ENCODE results near the gene GSE1. TPM values are rescaled to one million over a fixed set of nuclear protein-coding genes. Genes with fewer than 3 reads are reported as not detected.

Gene GSE1
- total and polyA plus RNA-seq, 9 of the 15 experiments (the other 6 are each of a cell fraction or from before 2014, with no cell fraction given), result 12.2 to 244 (median 57.9) TPM

DNA sequence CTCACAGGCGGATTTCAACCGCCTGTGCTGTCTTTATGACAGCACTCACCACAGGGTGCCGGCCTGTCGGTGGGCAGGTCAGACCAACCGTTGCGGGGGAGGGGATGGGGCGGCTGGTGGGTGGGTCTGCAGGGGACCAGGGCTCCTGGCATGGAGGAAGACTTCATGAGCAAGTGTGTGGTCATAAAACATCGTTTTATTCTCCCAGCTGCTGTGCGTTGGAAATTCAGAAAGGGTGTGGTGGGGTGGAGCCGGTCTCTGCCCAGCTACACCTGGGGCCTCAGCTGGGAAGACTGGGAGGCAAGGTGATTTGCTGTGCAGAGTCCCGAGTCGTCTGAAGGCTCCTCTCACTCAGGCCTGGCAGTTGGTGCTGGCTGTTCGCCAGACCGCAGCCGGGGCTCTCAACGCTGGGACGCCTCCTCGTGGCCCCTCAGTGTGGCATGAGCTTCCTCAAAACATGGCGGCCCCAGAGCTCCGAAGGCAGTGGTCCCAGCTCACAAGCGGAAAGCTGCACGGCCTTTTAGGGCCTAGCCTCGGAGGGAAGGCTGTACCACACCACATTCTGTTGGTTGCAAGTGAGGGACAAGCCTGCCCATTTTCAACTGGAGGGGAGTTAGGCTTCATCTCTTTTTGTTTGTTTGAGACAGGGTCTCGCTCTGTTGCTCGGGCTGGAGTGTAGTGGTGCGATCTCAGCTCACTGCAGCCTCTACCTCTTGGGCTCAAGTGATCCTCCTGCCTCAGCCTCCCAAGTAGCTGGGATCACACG lies 45.8 kb upstream of the GSE1 start (continued):
- TF ChIP-seq, protein P1, sequence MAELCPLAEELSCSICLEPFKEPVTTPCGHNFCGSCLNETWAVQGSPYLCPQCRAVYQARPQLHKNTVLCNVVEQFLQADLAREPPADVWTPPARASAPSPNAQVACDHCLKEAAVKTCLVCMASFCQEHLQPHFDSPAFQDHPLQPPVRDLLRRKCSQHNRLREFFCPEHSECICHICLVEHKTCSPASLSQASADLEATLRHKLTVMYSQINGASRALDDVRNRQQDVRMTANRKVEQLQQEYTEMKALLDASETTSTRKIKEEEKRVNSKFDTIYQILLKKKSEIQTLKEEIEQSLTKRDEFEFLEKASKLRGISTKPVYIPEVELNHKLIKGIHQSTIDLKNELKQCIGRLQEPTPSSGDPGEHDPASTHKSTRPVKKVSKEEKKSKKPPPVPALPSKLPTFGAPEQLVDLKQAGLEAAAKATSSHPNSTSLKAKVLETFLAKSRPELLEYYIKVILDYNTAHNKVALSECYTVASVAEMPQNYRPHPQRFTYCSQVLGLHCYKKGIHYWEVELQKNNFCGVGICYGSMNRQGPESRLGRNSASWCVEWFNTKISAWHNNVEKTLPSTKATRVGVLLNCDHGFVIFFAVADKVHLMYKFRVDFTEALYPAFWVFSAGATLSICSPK (IDR thresholded peaks at IDR 0.05; ENCODE audit: borderline replicate concordance), result 0 out of 2 replicates have a peak, but pooled peaks have one; percentile 37
- TF ChIP-seq NUFIP1 (IDR thresholded peaks at IDR 0.05; ENCODE audit: partially characterized antibody), result no peak
- TF ChIP-seq, protein P2, sequence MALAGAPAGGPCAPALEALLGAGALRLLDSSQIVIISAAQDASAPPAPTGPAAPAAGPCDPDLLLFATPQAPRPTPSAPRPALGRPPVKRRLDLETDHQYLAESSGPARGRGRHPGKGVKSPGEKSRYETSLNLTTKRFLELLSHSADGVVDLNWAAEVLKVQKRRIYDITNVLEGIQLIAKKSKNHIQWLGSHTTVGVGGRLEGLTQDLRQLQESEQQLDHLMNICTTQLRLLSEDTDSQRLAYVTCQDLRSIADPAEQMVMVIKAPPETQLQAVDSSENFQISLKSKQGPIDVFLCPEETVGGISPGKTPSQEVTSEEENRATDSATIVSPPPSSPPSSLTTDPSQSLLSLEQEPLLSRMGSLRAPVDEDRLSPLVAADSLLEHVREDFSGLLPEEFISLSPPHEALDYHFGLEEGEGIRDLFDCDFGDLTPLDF (CRISPR knock-in tag; IDR thresholded peaks at IDR 0.05), result peak; percentile 63; the same call in 1 of the 2 replicates
- peak; percentile 99 for TF ChIP-seq CBFB (CRISPR knock-in tag; IDR thresholded peaks at IDR 0.05)
- TF ChIP-seq, protein P3, sequence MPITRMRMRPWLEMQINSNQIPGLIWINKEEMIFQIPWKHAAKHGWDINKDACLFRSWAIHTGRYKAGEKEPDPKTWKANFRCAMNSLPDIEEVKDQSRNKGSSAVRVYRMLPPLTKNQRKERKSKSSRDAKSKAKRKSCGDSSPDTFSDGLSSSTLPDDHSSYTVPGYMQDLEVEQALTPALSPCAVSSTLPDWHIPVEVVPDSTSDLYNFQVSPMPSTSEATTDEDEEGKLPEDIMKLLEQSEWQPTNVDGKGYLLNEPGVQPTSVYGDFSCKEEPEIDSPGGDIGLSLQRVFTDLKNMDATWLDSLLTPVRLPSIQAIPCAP (CRISPR knock-in tag; IDR thresholded peaks at IDR 0.05; ENCODE audit: borderline replicate concordance), result no peak
- TF ChIP-seq MEF2D (tag; conservative IDR thresholded peaks at IDR 0.05; ENCODE audit: low read depth), result 0 out of 2 replicates have a peak, but pooled peaks have one; percentile 25
- TF ChIP-seq, protein P4, sequence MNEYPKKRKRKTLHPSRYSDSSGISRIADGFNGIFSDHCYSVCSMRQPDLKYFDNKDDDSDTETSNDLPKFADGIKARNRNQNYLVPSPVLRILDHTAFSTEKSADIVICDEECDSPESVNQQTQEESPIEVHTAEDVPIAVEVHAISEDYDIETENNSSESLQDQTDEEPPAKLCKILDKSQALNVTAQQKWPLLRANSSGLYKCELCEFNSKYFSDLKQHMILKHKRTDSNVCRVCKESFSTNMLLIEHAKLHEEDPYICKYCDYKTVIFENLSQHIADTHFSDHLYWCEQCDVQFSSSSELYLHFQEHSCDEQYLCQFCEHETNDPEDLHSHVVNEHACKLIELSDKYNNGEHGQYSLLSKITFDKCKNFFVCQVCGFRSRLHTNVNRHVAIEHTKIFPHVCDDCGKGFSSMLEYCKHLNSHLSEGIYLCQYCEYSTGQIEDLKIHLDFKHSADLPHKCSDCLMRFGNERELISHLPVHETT (CRISPR knock-in tag; conservative IDR thresholded peaks at IDR 0.05 in 1 of 2, IDR thresholded peaks at IDR 0.05 in 1 of 2), result peak in 1 of 2 experiments; percentile 69; a peak in 1 of 4 replicates
- peak; percentile 45; the same call in 1 of the 2 replicates for TF ChIP-seq SMC3 (conservative IDR thresholded peaks at IDR 0.05; ENCODE audit: insufficient read depth, low read depth, low read length)
- no peak for TF ChIP-seq NR1H2 (CRISPR knock-in tag; IDR thresholded peaks at IDR 0.05)
- no peak for TF ChIP-seq POLR2AphosphoS2 (IDR thresholded peaks at IDR 0.05; ENCODE audit: low read length)
- peak; percentile 96 for TF ChIP-seq CXXC5 (CRISPR knock-in tag; IDR thresholded peaks at IDR 0.05)
- TF ChIP-seq, protein P5, sequence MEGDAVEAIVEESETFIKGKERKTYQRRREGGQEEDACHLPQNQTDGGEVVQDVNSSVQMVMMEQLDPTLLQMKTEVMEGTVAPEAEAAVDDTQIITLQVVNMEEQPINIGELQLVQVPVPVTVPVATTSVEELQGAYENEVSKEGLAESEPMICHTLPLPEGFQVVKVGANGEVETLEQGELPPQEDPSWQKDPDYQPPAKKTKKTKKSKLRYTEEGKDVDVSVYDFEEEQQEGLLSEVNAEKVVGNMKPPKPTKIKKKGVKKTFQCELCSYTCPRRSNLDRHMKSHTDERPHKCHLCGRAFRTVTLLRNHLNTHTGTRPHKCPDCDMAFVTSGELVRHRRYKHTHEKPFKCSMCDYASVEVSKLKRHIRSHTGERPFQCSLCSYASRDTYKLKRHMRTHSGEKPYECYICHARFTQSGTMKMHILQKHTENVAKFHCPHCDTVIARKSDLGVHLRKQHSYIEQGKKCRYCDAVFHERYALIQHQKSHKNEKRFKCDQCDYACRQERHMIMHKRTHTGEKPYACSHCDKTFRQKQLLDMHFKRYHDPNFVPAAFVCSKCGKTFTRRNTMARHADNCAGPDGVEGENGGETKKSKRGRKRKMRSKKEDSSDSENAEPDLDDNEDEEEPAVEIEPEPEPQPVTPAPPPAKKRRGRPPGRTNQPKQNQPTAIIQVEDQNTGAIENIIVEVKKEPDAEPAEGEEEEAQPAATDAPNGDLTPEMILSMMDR (IDR thresholded peaks at IDR 0.05 in 2 of 3, conservative IDR thresholded peaks at IDR 0.05 in 1 of 3; ENCODE audit: insufficient read depth in 2 of 3, low read depth in 1 of 3, low read length in 3 of 3), result peak; percentile 62 to 67 (median 64)
- TF ChIP-seq RAD21 (CRISPR knock-in tag; conservative IDR thresholded peaks at IDR 0.05 in 1 of 2, IDR thresholded peaks at IDR 0.05 in 1 of 2), result peak; percentile 44 to 67; a peak in 3 of 4 replicates
- TF ChIP-seq, protein P6, sequence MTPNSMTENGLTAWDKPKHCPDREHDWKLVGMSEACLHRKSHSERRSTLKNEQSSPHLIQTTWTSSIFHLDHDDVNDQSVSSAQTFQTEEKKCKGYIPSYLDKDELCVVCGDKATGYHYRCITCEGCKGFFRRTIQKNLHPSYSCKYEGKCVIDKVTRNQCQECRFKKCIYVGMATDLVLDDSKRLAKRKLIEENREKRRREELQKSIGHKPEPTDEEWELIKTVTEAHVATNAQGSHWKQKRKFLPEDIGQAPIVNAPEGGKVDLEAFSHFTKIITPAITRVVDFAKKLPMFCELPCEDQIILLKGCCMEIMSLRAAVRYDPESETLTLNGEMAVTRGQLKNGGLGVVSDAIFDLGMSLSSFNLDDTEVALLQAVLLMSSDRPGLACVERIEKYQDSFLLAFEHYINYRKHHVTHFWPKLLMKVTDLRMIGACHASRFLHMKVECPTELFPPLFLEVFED (CRISPR knock-in tag; conservative IDR thresholded peaks at IDR 0.05), result 0 out of 2 replicates have a peak, but pooled peaks have one; percentile 40
- TF ChIP-seq CBX2 (IDR thresholded peaks at IDR 0.05; ENCODE audit: insufficient read depth, low read length, poor library complexity, severe bottlenecking), result no peak
- TF ChIP-seq TBP (optimal IDR thresholded peaks at IDR 0.05; ENCODE audit: low read depth, low read length), result peak; percentile 4
